K562 (cell line): ENCODE results near the gene LIMS2. TPM values are rescaled to one million over a fixed set of nuclear protein-coding genes. Genes with fewer than 3 reads are reported as not detected.

Source experiments
- CHD1 ChIP-seq: fragments of 200-600 bp; sonication (generic); IDR thresholded peaks from one replicate; pipeline ENCODE4 v1.6.1; 2012; ENCODE audit warnings: mild to moderate bottlenecking, moderate library complexity, low read length, inconsistent platforms
- DNMT1 ChIP-seq: fragments of 450-650 bp; IDR thresholded peaks from 2 replicates; pipeline ENCODE4 v1.6.1; 2016; ENCODE audit warnings: antibody characterized with exemption, mild to moderate bottlenecking
- ESRRB ChIP-seq: fragments of 250-450 bp; sonication (Bioruptor Pico); IDR thresholded peaks from 2 replicates; pipeline ENCODE4 v1.5.0; 2020; ENCODE audit warnings: mild to moderate bottlenecking, moderate library complexity, borderline replicate concordance
- NR2C2 ChIP-seq, 2 experiments: fragments of 200-800 bp in 1 of 2; sonication (Bioruptor generic) in 1 of 2; sonication (generic) in 1 of 2; formaldehyde crosslinking in 1 of 2; IDR thresholded peaks; 2 replicates each; pipeline versions ENCODE4 v1.6.1 to v1.8.0; 2016 to 2022; ENCODE audit warnings: mild to moderate bottlenecking in 1 of 2, missing compliant biosample characterization in 1 of 2, missing genetic modification characterization in 1 of 2, missing genetic modification reagents in 1 of 2
- RBFOX2 ChIP-seq: fragments of 200-400 bp; formaldehyde crosslinking; IDR thresholded peaks from 2 replicates; pipeline ENCODE4 v1.6.1; 2017; ENCODE audit warnings: low read depth, mild to moderate bottlenecking, low read length, moderate library complexity
- RNF2 ChIP-seq: sonication (generic); IDR thresholded peaks from 2 replicates; pipeline ENCODE4 v1.6.1; 2016
- SMAD3 ChIP-seq: fragments of 450-650 bp; formaldehyde crosslinking; conservative IDR thresholded peaks from 2 replicates; pipeline ENCODE4 v1.4.0; 2020; ENCODE audit warnings: mild to moderate bottlenecking
- SP1 ChIP-seq: sonication (generic); formaldehyde crosslinking; IDR thresholded peaks from 2 replicates; pipeline ENCODE4 v1.8.1; 2022; ENCODE audit warnings: mild to moderate bottlenecking, missing genetic modification reagents
- SPI1 ChIP-seq: IDR thresholded peaks from 2 replicates; pipeline ENCODE4 v1.6.1; 2011; ENCODE audit warnings: low read depth, low read length, control low read depth, borderline replicate concordance
- ZNF274 ChIP-seq: IDR thresholded peaks from 2 replicates; pipeline ENCODE4 v1.6.1; 2011; ENCODE audit warnings: low read depth, mild to moderate bottlenecking, low read length, moderate library complexity, borderline replicate concordance
- ZNF444 ChIP-seq: fragments of 250-450 bp; sonication (Bioruptor Pico); IDR thresholded peaks from 2 replicates; pipeline ENCODE4 v1.4.0; 2020; ENCODE audit warnings: mild to moderate bottlenecking, moderate library complexity
- ZNF551 ChIP-seq: fragments of 250-450 bp; sonication (Bioruptor Pico); IDR thresholded peaks from 2 replicates; pipeline ENCODE4 v1.5.0; 2021; ENCODE audit warnings: mild to moderate bottlenecking, moderate library complexity
- polyA plus RNA-seq, 8 experiments: library from polyadenylated mRNA; depleted of rRNA in 4 of 8; stranded (reverse) in 5 of 8; unstranded in 3 of 8; fragments of >200 nt; fragmentation: Nextera tagmentation in 2 of 8; fragmentation: Illumina TruSeq in 1 of 8; extraction: Ambion mirVana in 2 of 8; extraction: Trizol in 1 of 8; gene quantifications; 2 replicates each; pipeline versions ENCODE4 v1.2.1 to v1.2.3, GENCODE V29; 2011 to 2014; ENCODE audit warnings: inconsistent platforms in 1 of 8, missing spikeins in 1 of 8
- total RNA-seq, 7 experiments: library from RNA; depleted of rRNA in 6 of 7; stranded (reverse); fragments of >200 nt in 6 of 7; fragmentation: Illumina TruSeq in 2 of 7; extraction: Trizol in 2 of 7; gene quantifications; 2 replicates each; pipeline versions ENCODE4 v1.2.1 to v1.2.3, GENCODE V29; 2011 to 2021; ENCODE audit warnings: low replicate concordance in 1 of 7
- TF ChIP-seq, protein P1 (sequence below): fragments of 450-650 bp; IDR thresholded peaks from 2 replicates; pipeline ENCODE4 v1.6.1; 2014; ENCODE audit warnings: low read depth, mild to moderate bottlenecking, moderate library complexity, borderline replicate concordance
- TF ChIP-seq, protein P2 (sequence below): fragments of 250-450 bp; sonication (Bioruptor Pico); IDR thresholded peaks from 2 replicates; pipeline ENCODE4 v1.8.0; 2021; ENCODE audit warnings: mild to moderate bottlenecking, moderate library complexity
- TF ChIP-seq, protein P3 (sequence below): fragments of 450-650 bp; IDR thresholded peaks from 2 replicates; pipeline ENCODE4 v1.6.1; 2018; ENCODE audit warnings: mild to moderate bottlenecking, low read depth; ENCODE audit not compliant: partially characterized antibody
- TF ChIP-seq, protein P4 (sequence below): fragments of 250-450 bp; sonication (Bioruptor Pico); IDR thresholded peaks from 2 replicates; pipeline ENCODE4 v1.5.0; 2021
- TF ChIP-seq, protein P5 (sequence below): fragments of 250-450 bp; sonication (Bioruptor Pico); IDR thresholded peaks from 2 replicates; pipeline ENCODE4 v1.4.0; 2020

The LIMS2 gene
- total and polyA plus RNA-seq, 9 of the 15 experiments (the other 6 are each of a cell fraction or from before 2014, with no cell fraction given): 0.04 to 0.22 TPM; not detected in 7

DNA sequence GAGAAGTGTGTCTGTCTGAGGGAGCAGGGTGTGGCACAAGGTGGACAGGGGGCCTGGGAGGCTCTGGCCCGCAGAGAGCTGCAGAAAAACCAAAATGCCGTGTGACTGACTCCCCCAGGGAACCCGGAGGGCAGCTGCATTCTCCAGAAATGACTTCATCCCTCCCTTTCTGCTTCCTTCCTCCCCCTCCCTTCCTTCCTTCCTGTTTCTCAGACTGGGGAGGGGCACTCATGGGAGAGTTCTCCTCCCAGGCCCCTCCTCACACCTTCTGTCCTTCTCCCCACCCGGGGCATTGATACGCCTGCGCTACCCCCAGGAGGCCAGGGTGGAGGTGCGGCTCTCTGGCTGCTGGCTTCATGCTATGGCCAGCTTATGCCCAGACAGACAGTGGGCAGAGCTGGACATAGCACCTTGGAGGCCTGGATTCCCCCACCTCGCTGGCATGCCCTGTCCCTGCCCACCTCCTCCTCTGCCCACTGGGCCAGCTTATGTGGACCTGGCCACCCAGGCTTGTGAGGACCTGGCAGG lies 37.5 kb downstream of the LIMS2 start (continued):
- TF ChIP-seq, protein P1, sequence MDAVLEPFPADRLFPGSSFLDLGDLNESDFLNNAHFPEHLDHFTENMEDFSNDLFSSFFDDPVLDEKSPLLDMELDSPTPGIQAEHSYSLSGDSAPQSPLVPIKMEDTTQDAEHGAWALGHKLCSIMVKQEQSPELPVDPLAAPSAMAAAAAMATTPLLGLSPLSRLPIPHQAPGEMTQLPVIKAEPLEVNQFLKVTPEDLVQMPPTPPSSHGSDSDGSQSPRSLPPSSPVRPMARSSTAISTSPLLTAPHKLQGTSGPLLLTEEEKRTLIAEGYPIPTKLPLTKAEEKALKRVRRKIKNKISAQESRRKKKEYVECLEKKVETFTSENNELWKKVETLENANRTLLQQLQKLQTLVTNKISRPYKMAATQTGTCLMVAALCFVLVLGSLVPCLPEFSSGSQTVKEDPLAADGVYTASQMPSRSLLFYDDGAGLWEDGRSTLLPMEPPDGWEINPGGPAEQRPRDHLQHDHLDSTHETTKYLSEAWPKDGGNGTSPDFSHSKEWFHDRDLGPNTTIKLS: no peak
- TF ChIP-seq ZNF274: no peak
- no peak for TF ChIP-seq ZNF551
- no peak for TF ChIP-seq ZNF444 (CRISPR knock-in tag)
- TF ChIP-seq, protein P2, sequence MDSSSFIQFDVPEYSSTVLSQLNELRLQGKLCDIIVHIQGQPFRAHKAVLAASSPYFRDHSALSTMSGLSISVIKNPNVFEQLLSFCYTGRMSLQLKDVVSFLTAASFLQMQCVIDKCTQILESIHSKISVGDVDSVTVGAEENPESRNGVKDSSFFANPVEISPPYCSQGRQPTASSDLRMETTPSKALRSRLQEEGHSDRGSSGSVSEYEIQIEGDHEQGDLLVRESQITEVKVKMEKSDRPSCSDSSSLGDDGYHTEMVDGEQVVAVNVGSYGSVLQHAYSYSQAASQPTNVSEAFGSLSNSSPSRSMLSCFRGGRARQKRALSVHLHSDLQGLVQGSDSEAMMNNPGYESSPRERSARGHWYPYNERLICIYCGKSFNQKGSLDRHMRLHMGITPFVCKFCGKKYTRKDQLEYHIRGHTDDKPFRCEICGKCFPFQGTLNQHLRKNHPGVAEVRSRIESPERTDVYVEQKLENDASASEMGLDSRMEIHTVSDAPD (CRISPR knock-in tag): no peak
- no peak for TF ChIP-seq DNMT1
- TF ChIP-seq RNF2: no peak
- TF ChIP-seq SP1 (CRISPR knock-in tag): no peak
- 0 out of 2 replicates have a peak, but pooled peaks have one; percentile 14 for TF ChIP-seq RBFOX2
- TF ChIP-seq, protein P3, sequence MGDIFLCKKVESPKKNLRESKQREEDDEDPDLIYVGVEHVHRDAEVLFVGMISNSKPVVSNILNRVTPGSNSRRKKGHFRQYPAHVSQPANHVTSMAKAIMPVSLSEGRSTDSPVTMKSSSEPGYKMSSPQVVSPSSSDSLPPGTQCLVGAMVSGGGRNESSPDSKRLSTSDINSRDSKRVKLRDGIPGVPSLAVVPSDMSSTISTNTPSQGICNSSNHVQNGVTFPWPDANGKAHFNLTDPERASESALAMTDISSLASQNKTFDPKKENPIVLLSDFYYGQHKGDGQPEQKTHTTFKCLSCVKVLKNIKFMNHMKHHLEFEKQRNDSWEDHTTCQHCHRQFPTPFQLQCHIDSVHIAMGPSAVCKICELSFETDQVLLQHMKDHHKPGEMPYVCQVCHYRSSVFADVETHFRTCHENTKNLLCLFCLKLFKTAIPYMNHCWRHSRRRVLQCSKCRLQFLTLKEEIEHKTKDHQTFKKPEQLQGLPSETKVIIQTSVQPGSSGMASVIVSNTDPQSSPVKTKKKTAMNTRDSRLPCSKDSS: no peak
- TF ChIP-seq CHD1: no peak
- TF ChIP-seq NR2C2 (CRISPR knock-in tag; IDR thresholded peaks at IDR 0.05): no peak
- TF ChIP-seq NR2C2 (tag; IDR thresholded peaks at IDR 0.05): no peak
- TF ChIP-seq ESRRB (CRISPR knock-in tag): no peak
- TF ChIP-seq, protein P4, sequence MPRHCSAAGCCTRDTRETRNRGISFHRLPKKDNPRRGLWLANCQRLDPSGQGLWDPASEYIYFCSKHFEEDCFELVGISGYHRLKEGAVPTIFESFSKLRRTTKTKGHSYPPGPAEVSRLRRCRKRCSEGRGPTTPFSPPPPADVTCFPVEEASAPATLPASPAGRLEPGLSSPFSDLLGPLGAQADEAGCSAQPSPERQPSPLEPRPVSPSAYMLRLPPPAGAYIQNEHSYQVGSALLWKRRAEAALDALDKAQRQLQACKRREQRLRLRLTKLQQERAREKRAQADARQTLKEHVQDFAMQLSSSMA (CRISPR knock-in tag): no peak
- TF ChIP-seq, protein P5, sequence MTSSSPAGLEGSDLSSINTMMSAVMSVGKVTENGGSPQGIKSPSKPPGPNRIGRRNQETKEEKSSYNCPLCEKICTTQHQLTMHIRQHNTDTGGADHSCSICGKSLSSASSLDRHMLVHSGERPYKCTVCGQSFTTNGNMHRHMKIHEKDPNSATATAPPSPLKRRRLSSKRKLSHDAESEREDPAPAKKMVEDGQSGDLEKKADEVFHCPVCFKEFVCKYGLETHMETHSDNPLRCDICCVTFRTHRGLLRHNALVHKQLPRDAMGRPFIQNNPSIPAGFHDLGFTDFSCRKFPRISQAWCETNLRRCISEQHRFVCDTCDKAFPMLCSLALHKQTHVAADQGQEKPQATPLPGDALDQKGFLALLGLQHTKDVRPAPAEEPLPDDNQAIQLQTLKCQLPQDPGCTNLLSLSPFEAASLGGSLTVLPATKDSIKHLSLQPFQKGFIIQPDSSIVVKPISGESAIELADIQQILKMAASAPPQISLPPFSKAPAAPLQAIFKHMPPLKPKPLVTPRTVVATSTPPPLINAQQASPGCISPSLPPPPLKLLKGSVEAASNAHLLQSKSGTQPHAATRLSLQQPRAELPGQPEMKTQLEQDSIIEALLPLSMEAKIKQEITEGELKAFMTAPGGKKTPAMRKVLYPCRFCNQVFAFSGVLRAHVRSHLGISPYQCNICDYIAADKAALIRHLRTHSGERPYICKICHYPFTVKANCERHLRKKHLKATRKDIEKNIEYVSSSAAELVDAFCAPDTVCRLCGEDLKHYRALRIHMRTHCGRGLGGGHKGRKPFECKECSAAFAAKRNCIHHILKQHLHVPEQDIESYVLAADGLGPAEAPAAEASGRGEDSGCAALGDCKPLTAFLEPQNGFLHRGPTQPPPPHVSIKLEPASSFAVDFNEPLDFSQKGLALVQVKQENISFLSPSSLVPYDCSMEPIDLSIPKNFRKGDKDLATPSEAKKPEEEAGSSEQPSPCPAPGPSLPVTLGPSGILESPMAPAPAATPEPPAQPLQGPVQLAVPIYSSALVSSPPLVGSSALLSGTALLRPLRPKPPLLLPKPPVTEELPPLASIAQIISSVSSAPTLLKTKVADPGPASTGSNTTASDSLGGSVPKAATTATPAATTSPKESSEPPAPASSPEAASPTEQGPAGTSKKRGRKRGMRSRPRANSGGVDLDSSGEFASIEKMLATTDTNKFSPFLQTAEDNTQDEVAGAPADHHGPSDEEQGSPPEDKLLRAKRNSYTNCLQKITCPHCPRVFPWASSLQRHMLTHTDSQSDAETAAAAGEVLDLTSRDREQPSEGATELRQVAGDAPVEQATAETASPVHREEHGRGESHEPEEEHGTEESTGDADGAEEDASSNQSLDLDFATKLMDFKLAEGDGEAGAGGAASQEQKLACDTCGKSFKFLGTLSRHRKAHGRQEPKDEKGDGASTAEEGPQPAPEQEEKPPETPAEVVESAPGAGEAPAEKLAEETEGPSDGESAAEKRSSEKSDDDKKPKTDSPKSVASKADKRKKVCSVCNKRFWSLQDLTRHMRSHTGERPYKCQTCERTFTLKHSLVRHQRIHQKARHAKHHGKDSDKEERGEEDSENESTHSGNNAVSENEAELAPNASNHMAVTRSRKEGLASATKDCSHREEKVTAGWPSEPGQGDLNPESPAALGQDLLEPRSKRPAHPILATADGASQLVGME (CRISPR knock-in tag): 0 out of 2 replicates have a peak, but pooled peaks have one; percentile 27
- TF ChIP-seq SPI1: peak; percentile 61; the same call in 1 of the 2 replicates
- no peak for TF ChIP-seq SMAD3 (CRISPR knock-in tag)
